ENCODE measurements around the gene DPP6. TPM values are rescaled to one million over a fixed set of nuclear protein-coding genes. Genes with fewer than 3 reads are reported as not detected.

Gene DPP6
- polyA plus RNA-seq, 2 of the 4 experiments (the other 2 are of a cell fraction), result not detected

DNA sequence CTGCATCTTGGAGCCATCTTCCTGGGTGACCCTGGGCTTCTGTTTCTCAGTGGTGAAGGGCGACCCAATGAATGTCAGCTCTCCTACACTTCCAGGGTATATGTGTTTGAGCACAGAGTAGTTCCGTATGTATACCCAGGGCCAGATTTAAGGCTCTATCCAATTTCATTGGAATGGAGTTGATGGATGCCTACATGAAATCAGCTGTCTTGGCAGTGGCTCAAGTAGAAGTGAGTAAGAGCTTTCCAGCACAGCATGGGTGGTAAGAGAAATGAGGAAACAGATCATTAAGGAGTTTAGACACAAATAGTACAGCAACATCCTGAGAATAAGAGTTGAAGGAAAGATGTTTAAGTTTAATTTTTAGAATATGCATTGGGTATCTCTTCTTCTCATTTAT, 517.7 kb downstream of the DPP6 start:
- CTCF ChIA-PET, result no interaction called here
- POLR2A ChIA-PET, result no interaction called here
- ATAC-seq, result no peak
- Histone ChIP-seq H3K4me3 (no peak overlapping the region), H3K27ac (no peak overlapping the region), H3K4me1 (no peaks in the 10 kb centered on the region), H3K9me3 (0 out of 3 replicates have a peak, but pooled peaks cover 2% of the 10 kb centered on the region), H3K4me2 (no peak overlapping the region)
- no peak for TF ChIP-seq POLR2A (IDR thresholded peaks at IDR 0.05; ENCODE audit: low read length)
- TF ChIP-seq PHF8 (IDR thresholded peaks at IDR 0.05; ENCODE audit: borderline replicate concordance, low read depth), result no peak
- no peak for TF ChIP-seq TFCP2L1 (CRISPR knock-in tag; IDR thresholded peaks at IDR 0.05)
- WGBS (ENCODE audit: missing lambda C conversion rate), result 0% methylated on average over 2 of the region's 2 CpGs
- no peak for DNase-seq (ENCODE audit: low read depth in 1 of 2, low spot score in 1 of 2)
- FAIRE-seq, result no peak

DNA sequence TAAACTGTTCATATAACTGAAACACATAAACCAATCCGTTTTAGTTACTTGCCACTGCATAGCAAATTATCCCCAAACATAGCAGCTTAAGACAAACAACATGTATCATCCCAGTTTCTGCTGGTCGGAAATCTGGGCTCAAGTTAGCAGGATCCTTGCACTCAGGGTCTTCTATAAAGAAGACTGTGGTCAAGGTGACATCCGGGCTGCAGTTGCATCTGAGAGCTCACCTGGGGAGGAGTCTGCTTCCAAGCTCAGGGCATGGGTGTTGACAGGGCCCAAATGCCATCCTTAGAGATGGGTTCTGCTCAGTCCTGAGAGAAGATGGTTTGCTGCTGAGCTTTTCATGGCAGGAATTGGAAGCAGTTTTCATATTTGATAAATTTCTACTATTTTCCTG, 519.6 kb downstream of the DPP6 start:
- WGBS (ENCODE audit: missing lambda C conversion rate), result 9% methylated on average over 3 of the region's 3 CpGs
- no peak overlapping the region for H3K27ac ChIP-seq
- no peaks in the 10 kb centered on the region for H3K4me1 ChIP-seq
- ChIA-PET CTCF (no interaction called here), POLR2A (no interaction called here)
- H3K9me3 ChIP-seq, result peaks cover 2% of the 10 kb centered on the region; the same call in 1 of the 3 replicates
- no peak overlapping the region for H3K4me2 ChIP-seq
- DNase-seq (ENCODE audit: low read depth in 1 of 2, low spot score in 1 of 2) (no peak), ATAC-seq (no peak), FAIRE-seq (no peak)
- TF ChIP-seq ZFP36 (IDR thresholded peaks at IDR 0.05; ENCODE audit: borderline replicate concordance, partially characterized antibody) (no peak), RNF2 (IDR thresholded peaks at IDR 0.05; ENCODE audit: borderline replicate concordance, low read depth) (no peak), GATA3 (IDR thresholded peaks at IDR 0.05; ENCODE audit: borderline replicate concordance) (no peak), FOXS1 (CRISPR knock-in tag; IDR thresholded peaks at IDR 0.05) (no peak), HOXA7 (CRISPR knock-in tag; IDR thresholded peaks at IDR 0.05) (no peak), EHMT2 (IDR thresholded peaks at IDR 0.05; ENCODE audit: low read depth) (no peak), FOSB (CRISPR knock-in tag; IDR thresholded peaks at IDR 0.05) (no peak), HEYL (CRISPR knock-in tag; IDR thresholded peaks at IDR 0.05) (no peak)
- H3K4me3 ChIP-seq, result no peak overlapping the region

DNA sequence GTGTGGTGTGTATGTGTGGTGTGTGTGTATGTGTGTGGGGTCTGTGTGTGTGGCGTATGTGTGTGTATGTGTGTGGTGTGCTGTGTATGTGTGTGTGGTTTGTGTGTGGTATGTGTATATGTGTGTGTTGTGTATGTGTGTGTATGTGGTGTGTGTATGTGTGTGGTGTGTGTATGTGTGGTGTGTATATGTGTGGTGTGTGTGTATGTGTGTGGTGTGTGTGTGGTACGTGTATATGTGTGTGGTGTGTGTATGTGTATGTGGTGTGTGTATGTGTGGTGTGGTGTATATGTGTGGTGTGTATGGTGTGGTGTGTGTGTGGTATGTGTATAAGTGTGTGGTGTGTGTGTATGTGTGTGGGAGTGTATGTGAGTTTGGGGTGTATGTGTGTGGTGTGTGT, 522.0 kb downstream of the DPP6 start:
- Histone ChIP-seq H3K4me1 (no peaks in the 10 kb centered on the region), H3K27ac (no peak overlapping the region), H3K9me3 (peaks cover 2% of the 10 kb centered on the region; the same call in 1 of the 3 replicates), H3K4me2 (no peak overlapping the region), H3K4me3 (no peak overlapping the region)
- DNase-seq (ENCODE audit: low read depth in 1 of 2, low spot score in 1 of 2) (no peak), FAIRE-seq (no peak), ATAC-seq (no peak)
- WGBS (ENCODE audit: missing lambda C conversion rate), result 48% methylated on average over 2 of the region's 2 CpGs
- CTCF ChIA-PET, result no interaction called here
- TF ChIP-seq HEYL (CRISPR knock-in tag; IDR thresholded peaks at IDR 0.05) (no peak), RNF2 (IDR thresholded peaks at IDR 0.05; ENCODE audit: borderline replicate concordance, low read depth) (no peak), JUNB (IDR thresholded peaks at IDR 0.05) (no peak), GATA3 (IDR thresholded peaks at IDR 0.05; ENCODE audit: borderline replicate concordance) (no peak), FOSB (CRISPR knock-in tag; IDR thresholded peaks at IDR 0.05) (no peak), BHLHE40 (IDR thresholded peaks at IDR 0.05; ENCODE audit: low read depth, low read length) (no peak), KDM5A (IDR thresholded peaks at IDR 0.05) (no peak), RARB (CRISPR knock-in tag; IDR thresholded peaks at IDR 0.05) (no peak), NPAS2 (CRISPR knock-in tag; IDR thresholded peaks at IDR 0.05; ENCODE audit: borderline replicate concordance) (no peak)
- TF ChIP-seq, protein P1, sequence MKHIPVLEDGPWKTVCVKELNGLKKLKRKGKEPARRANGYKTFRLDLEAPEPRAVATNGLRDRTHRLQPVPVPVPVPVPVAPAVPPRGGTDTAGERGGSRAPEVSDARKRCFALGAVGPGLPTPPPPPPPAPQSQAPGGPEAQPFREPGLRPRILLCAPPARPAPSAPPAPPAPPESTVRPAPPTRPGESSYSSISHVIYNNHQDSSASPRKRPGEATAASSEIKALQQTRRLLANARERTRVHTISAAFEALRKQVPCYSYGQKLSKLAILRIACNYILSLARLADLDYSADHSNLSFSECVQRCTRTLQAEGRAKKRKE (CRISPR knock-in tag; IDR thresholded peaks at IDR 0.05; ENCODE audit: low read depth), result no peak
- TF ChIP-seq, protein P2, sequence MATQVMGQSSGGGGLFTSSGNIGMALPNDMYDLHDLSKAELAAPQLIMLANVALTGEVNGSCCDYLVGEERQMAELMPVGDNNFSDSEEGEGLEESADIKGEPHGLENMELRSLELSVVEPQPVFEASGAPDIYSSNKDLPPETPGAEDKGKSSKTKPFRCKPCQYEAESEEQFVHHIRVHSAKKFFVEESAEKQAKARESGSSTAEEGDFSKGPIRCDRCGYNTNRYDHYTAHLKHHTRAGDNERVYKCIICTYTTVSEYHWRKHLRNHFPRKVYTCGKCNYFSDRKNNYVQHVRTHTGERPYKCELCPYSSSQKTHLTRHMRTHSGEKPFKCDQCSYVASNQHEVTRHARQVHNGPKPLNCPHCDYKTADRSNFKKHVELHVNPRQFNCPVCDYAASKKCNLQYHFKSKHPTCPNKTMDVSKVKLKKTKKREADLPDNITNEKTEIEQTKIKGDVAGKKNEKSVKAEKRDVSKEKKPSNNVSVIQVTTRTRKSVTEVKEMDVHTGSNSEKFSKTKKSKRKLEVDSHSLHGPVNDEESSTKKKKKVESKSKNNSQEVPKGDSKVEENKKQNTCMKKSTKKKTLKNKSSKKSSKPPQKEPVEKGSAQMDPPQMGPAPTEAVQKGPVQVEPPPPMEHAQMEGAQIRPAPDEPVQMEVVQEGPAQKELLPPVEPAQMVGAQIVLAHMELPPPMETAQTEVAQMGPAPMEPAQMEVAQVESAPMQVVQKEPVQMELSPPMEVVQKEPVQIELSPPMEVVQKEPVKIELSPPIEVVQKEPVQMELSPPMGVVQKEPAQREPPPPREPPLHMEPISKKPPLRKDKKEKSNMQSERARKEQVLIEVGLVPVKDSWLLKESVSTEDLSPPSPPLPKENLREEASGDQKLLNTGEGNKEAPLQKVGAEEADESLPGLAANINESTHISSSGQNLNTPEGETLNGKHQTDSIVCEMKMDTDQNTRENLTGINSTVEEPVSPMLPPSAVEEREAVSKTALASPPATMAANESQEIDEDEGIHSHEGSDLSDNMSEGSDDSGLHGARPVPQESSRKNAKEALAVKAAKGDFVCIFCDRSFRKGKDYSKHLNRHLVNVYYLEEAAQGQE (IDR thresholded peaks at IDR 0.05), result no peak
- TF ChIP-seq, protein P3, sequence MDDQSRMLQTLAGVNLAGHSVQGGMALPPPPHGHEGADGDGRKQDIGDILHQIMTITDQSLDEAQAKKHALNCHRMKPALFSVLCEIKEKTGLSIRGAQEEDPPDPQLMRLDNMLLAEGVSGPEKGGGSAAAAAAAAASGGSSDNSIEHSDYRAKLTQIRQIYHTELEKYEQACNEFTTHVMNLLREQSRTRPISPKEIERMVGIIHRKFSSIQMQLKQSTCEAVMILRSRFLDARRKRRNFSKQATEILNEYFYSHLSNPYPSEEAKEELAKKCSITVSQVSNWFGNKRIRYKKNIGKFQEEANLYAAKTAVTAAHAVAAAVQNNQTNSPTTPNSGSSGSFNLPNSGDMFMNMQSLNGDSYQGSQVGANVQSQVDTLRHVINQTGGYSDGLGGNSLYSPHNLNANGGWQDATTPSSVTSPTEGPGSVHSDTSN (IDR thresholded peaks at IDR 0.05), result no peak
- POLR2A ChIA-PET, result no interaction called here
